ENCODE data around the gene DNAJC1.
A peak's percentile ranks its signal among the peaks of the same experiment; 100 is the strongest.
"Not testable (repeated sequence)": the region's sequence is repeated elsewhere in the genome, so short reads cannot be mapped to it uniquely, and the experiment has no call there.

The DNAJC1 gene

GRCh38 chr10:22003177-22003963, at the start of gene DNAJC1:
TSS of gene DNAJC1 (minus strand) at chr10:22003730. CDS start at chr10:22003434, 296 bp downstream.
- peak; percentile 92 for DNase-seq

- DNase-seq, result no peak
These were observed 49.5 kb upstream of the DNAJC1 start for GRCh38 chr10:22053048-22053447.

- no peak for DNase-seq
These were observed 46.1 kb upstream of the DNAJC1 start for GRCh38 chr10:22049635-22050034.

DNA sequence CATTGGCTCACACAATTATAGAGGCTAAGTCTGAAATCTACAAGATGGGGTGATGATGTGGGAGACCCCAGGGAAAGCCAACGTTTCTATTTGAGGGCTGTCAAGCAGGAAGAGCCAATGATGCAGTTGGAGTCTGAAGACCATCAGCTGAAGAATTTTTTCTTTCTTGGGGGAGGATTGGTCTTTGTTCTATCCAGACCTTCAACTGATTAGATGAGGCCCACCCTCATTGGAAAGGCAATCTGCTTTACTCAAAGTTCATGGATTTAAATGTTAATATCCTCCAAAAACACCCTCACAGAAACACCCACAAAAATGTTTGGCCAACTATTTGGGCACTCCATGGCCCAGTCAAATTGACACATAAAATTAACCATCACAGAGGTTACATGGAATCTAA, 44.3 kb upstream of the DNAJC1 start:
- no peak for DNase-seq

DNA sequence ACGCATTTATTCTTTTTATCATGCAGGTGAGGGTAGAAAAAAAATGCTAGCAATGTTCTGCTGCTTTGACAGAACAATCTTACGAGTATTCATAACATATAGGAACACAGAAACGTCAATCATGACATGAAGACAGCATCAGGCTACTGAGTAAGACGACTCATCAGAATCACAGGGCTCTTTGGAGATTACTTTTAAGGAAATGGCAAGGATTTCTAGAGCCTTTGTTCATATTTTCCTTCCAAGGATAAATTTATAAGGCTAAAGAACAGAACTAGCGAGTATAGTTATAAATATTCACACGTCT, 39.8 kb upstream of the DNAJC1 start:
- DNase-seq, result no peak

- no peak for DNase-seq
These were observed 39.2 kb upstream of the DNAJC1 start for GRCh38 chr10:22042557-22043326.

DNA sequence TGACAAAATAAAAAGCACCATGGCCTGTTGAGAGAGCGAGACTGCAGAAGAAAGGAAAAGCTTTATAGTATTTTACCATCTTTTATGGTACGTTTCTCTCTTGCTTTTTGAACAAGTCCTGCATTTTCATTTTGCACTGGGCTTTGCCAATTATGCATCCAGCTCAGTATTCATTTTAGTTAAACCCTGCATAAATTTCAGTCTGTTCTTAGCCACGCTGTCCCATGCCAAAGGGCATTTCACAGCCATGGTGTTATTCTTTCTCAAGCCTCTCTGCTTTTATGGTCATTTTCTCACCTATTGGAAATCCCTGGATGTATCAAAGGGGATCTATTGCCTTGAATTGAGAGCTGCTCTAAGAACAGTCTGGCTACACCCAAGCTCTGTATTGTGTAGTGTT, 30.8 kb upstream of the DNAJC1 start:
- no peak for DNase-seq

GRCh38 chr10:22032268-22032667, 28.7 kb upstream of the DNAJC1 start:
- DNase-seq, result not testable (repeated sequence)

DNA sequence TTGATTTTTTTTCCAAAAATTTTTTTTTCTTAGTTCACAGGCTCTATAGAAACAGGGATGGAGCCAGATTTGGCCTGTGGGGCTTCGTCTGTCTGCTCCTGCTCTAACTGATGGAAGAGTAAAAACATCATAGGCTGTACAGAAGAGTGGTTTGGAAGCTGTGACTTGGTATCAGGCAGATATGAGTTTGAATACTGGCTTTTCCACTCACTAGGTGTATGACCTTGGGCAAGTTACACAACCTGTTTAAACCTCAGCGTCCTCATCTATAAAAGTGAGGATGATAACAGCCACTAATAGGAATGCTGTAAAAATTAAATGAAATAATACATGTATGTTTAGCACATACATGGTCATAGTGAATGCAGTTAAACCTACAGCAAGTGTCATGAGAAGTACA, 26.9 kb upstream of the DNAJC1 start:
- no peak for DNase-seq

GRCh38 chr10:22029445-22030236, 26.1 kb upstream of the DNAJC1 start:
- no peak for DNase-seq

- DNase-seq, result no peak
These were observed 24.1 kb upstream of the DNAJC1 start for GRCh38 chr10:22027364-22028238.

DNA sequence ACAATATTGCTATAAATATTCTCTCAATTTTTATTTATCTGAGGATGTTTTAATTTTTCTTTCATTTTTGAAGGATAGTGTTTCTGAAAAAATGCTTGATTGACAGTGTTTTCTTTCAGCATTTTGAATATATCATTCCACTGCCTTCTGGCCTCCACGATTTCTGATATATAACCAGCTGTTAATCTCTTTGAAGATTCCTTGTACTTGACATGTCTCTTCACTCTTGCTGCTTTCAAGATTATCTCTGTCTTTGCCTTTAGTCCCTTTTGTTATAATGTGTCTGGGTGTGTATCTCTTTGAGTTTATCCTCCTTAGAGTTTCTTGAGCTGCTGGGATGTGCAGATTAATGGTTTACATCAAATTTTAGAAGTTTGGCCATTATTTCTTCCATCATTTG, 22.8 kb upstream of the DNAJC1 start:
- no peak for DNase-seq

DNA sequence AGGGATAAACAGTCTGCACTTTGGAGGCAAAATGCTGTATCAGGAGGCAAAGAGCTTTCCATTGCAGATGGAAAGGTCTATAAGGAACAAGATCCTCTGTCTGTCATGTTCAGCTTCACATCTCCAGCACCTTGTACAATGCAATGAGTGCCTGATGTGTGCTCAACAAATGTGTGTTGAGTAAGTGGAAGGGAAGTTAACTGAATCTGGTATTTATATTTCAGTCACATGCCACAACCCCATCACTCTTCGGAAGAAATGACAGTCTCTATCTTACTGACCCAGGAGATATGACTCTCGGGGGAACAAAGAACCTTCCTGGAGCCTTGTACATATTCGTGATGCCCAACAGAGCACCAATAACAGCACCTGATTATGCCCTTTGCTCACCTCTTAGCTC, 20.0 kb upstream of the DNAJC1 start:
- DNase-seq, result no peak

- DNase-seq, result no peak
These were observed 18.9 kb upstream of the DNAJC1 start for GRCh38 chr10:22022257-22023032.

DNA sequence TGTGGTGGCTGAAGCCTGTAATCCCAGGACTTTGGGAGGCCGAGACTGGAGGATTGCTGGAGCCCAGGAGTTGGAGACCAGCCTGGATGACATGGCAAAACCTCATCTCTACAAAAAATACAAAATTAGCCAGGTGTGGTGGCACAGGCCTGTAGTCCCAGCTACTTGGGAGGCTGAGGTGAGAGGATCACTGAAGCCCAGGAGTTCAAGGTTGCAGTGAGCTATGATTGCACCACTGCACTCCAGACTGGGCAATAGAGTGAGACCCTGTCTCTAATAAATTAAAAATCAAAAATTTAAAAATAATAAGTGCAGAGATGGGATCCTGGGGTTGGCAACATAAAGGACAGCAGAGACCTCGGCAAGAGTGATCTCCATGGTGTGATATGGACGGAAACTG, 17.6 kb upstream of the DNAJC1 start:
- DNase-seq, result not testable (repeated sequence)

- DNase-seq, result no peak
These were observed 13.9 kb upstream of the DNAJC1 start for GRCh38 chr10:22017283-22018020.

- DNase-seq, result no peak
These were observed 12.6 kb upstream of the DNAJC1 start for GRCh38 chr10:22016046-22016705.

DNA sequence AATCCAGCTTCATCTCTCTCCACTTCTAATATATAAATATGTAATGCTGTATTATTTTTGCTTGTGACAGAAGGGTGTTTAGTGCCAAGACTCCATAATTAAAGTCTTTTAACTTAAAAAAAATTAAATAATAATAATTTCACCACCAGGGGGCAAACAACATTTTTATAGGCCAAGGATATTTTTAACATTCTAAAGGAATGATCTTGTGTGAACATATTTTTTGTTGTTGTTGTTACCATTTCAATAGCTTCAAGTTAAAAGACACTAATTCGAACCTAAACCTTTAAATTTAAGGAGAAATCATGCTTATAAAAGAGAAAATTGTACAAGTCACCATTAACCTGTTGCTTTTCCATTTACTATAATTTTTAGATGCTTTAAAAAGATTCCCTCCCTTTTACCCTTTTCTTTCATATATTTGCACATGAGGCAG, 7.5 kb upstream of the DNAJC1 start:
- DNase-seq, result peak; percentile 38

DNA sequence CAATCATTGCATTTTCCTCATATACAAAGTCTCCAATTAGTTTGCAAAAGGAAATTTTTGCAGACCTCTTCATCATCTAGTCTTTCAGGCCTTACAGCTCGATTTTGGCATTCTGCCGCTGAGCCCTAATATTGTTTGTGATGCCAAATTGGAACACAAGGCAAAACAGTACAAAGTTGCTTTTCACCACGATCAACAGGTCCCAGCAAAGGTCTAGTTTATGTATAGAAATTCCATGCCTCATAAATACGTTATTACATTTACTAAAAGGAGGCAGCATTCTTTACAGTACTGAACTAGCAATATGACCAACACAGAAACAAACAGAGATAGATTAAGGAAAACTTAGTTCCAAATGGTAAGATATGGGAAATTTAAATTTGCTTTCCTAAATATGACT, 7.0 kb upstream of the DNAJC1 start:
- no peak for DNase-seq

GRCh38 chr10:22006379-22006884, 2.9 kb upstream of the DNAJC1 start:
- DNase-seq, result no peak
